Measurements from ENCODE around the gene DYNLT2. TPM values are rescaled to one million over a fixed set of nuclear protein-coding genes. Genes with fewer than 3 reads are reported as not detected.
A peak's percentile ranks its signal among the peaks of the same experiment; 100 is the strongest.

Gene DYNLT2
- 1 to 10 TPM; 1.9 to 2.6 (median 2.3) TPM for total RNA-seq

GRCh38 chr6:169751242-169752073 lies at the start of gene DYNLT2, which contains the start of gene ERMARD:
DYNLT2 (minus strand) TSS chr6:169751572; CDS start chr6:169751458, 114 bp downstream.
ERMARD (plus strand) TSS chr6:169751622; CDS start chr6:169751658, 36 bp downstream.
- no peaks in the 10 kb centered on the region for H3K27me3 ChIP-seq
- H3K36me3 ChIP-seq: no peaks in the 10 kb centered on the region
- peak within 1 kb of the TSS; percentile 76 to 90 (median 77) for H3K4me3 ChIP-seq
- DNase-seq (ENCODE audit: low spot score in 2 of 2): peak; percentile 86 to 92
- intact Hi-C loops (cut with DNase I; ENCODE audit: low total_unique reads): no loop called here
- TF ChIP-seq POLR2AphosphoS5 (IDR thresholded peaks at IDR 0.05) (peak; percentile 87 to 97 (median 96)), POLR2A (IDR thresholded peaks at IDR 0.05) (peak; percentile 81), CTCF (IDR thresholded peaks at IDR 0.05) (peak in 2 of 3 donors; percentile 34 to 58)
- H3K4me1 ChIP-seq: peaks cover 0 to 16% of the 10 kb centered on the region in 2 donors
- no peaks in the 10 kb centered on the region for H3K9me3 ChIP-seq
- peak within 1 kb of the TSS; percentile 96 for H3K27ac ChIP-seq

GRCh38 chr6:169800668-169801395 lies 49.5 kb upstream of the DYNLT2 start:
- intact Hi-C loops (cut with DNase I; ENCODE audit: low total_unique reads): no loop called here
- Histone ChIP-seq H3K4me3 (no peak overlapping the region), H3K27me3 (no peaks in the 10 kb centered on the region)

GRCh38 chr6:169800116-169800667 lies 48.8 kb upstream of the DYNLT2 start:
- no peak for DNase-seq (ENCODE audit: low spot score in 2 of 2)
- no peaks in the 10 kb centered on the region for H3K27me3 ChIP-seq
- H3K9me3 ChIP-seq: no peaks in the 10 kb centered on the region
- H3K4me3 ChIP-seq: no peak overlapping the region
- no peaks in the 10 kb centered on the region for H3K4me1 ChIP-seq
- intact Hi-C loops (cut with DNase I; ENCODE audit: low total_unique reads): no loop called here
- H3K36me3 ChIP-seq: no peaks in the 10 kb centered on the region
- H3K27ac ChIP-seq: no peak overlapping the region
- TF ChIP-seq POLR2AphosphoS5 (IDR thresholded peaks at IDR 0.05) (no peak), CTCF (IDR thresholded peaks at IDR 0.05) (no peak), POLR2A (IDR thresholded peaks at IDR 0.05) (no peak)

More at GRCh38 chr6:169800668-169801395, 49.5 kb upstream of the DYNLT2 start:
- TF ChIP-seq CTCF (IDR thresholded peaks at IDR 0.05): no peak
- no peak for TF ChIP-seq POLR2A (IDR thresholded peaks at IDR 0.05)
- Histone ChIP-seq H3K27ac (no peak overlapping the region), H3K36me3 (no peaks in the 10 kb centered on the region), H3K9me3 (no peaks in the 10 kb centered on the region), H3K4me1 (no peaks in the 10 kb centered on the region)
- no peak for DNase-seq (ENCODE audit: low spot score in 2 of 2)

GRCh38 chr6:169799474-169799926 lies 48.1 kb upstream of the DYNLT2 start:
- Histone ChIP-seq H3K27me3 (no peaks in the 10 kb centered on the region), H3K27ac (no peak overlapping the region), H3K9me3 (no peaks in the 10 kb centered on the region), H3K4me1 (no peaks in the 10 kb centered on the region), H3K36me3 (no peaks in the 10 kb centered on the region), H3K4me3 (no peak overlapping the region)
- intact Hi-C loops (cut with DNase I; ENCODE audit: low total_unique reads): loop anchor here (5.0 kb wide), 1 partner anchor 1082 kb away; no protein-coding TSS in a partner anchor
- TF ChIP-seq POLR2A (IDR thresholded peaks at IDR 0.05) (no peak), POLR2AphosphoS5 (IDR thresholded peaks at IDR 0.05) (no peak), CTCF (IDR thresholded peaks at IDR 0.05) (no peak)
- DNase-seq (ENCODE audit: low spot score in 2 of 2): no peak
